Smooth muscle cell (in vitro differentiated cells): ENCODE data around the gene C13orf46. TPM values are rescaled to one million over a fixed set of nuclear protein-coding genes. Genes with fewer than 3 reads are reported as not detected.
A peak's percentile ranks its signal among the peaks of the same experiment; 100 is the strongest.

Experiments
- DNase-seq: peaks from one replicate; lab custom pipeline; 2025; ENCODE audit not compliant: unreplicated experiment; lab: John Stamatoyannopoulos, UW
- H2AFZ ChIP-seq: fragments of 200-600 bp; sonication (generic); 2 replicates; pipeline ENCODE4 v1.6.0; 2016; ENCODE audit warnings: antibody characterized with exemption, low read depth, mild to moderate bottlenecking
- H3F3A ChIP-seq: fragments of 200-600 bp; sonication (generic); 2 replicates; pipeline ENCODE4 v1.6.0; 2017; ENCODE audit warnings: antibody characterized with exemption, low read depth
- H3K27ac ChIP-seq: fragments of 200-600 bp; sonication (generic); 2 replicates; pipeline ENCODE4 v1.5.1; 2016; ENCODE audit warnings: low read depth, mild to moderate bottlenecking
- H3K27me3 ChIP-seq: fragments of 200-600 bp; sonication (generic); 2 replicates; pipeline ENCODE4 v1.6.1; 2016; ENCODE audit warnings: low read depth, mild to moderate bottlenecking
- H3K36me3 ChIP-seq: fragments of 200-600 bp; sonication (generic); 2 replicates; pipeline ENCODE4 v1.5.1; 2016; ENCODE audit warnings: low read depth
- H3K4me1 ChIP-seq: fragments of 200-600 bp; sonication (generic); 2 replicates; pipeline ENCODE4 v1.5.1; 2016; ENCODE audit warnings: low read depth
- H3K4me2 ChIP-seq: fragments of 200-600 bp; sonication (generic); 2 replicates; pipeline ENCODE4 v1.6.0; 2016; ENCODE audit warnings: mild to moderate bottlenecking
- H3K4me3 ChIP-seq: fragments of 200-600 bp; sonication (generic); 2 replicates; pipeline ENCODE4 v1.5.1; 2016; ENCODE audit warnings: mild to moderate bottlenecking
- H3K79me2 ChIP-seq: fragments of 200-600 bp; sonication (generic); 2 replicates; pipeline ENCODE4 v1.6.0; 2016; ENCODE audit warnings: low read depth, mild to moderate bottlenecking
- H3K9ac ChIP-seq: fragments of 200-600 bp; sonication (generic); 2 replicates; pipeline ENCODE4 v1.6.0; 2016; ENCODE audit warnings: low read depth
- H3K9me3 ChIP-seq: fragments of 200-600 bp; sonication (generic); replicated peaks from 2 replicates; pipeline ENCODE4 v1.5.1; 2016; ENCODE audit warnings: low read depth
- H4K20me1 ChIP-seq: fragments of 200-600 bp; sonication (generic); 2 replicates; pipeline ENCODE4 v1.6.0; 2016; ENCODE audit warnings: low read depth
- WGBS: methylation state at CpG from one replicate; pipeline ENCODE4 v1.1.7; 2016; ENCODE audit warnings: low lambda C conversion rate; 5-methylcytosine and 5-hydroxymethylcytosine counted together
- polyA plus RNA-seq: library from polyadenylated mRNA; unstranded; fragments of >200 nt; fragmentation: Nextera tagmentation; extraction: Ambion mirVana; gene quantifications from 2 replicates; pipeline ENCODE4 v1.2.1, GENCODE V29; 2016
- total RNA-seq: library from RNA; depleted of rRNA; stranded (reverse); fragments of >200 nt; gene quantifications from 2 replicates; pipeline ENCODE4 v1.2.3, GENCODE V29; 2014
- TF ChIP-seq, protein P1 (sequence below): fragments of 200-600 bp; sonication (generic); IDR thresholded peaks from 2 replicates; pipeline ENCODE4 v1.5.1; 2017; ENCODE audit warnings: borderline replicate concordance, mild to moderate bottlenecking, antibody characterized with exemption; ENCODE audit not compliant: insufficient read depth, poor library complexity, severe bottlenecking

C13orf46 gene
- total and polyA plus RNA-seq, 2 experiments from 2014 or later = 0.26 to 5.8 TPM

DNA sequence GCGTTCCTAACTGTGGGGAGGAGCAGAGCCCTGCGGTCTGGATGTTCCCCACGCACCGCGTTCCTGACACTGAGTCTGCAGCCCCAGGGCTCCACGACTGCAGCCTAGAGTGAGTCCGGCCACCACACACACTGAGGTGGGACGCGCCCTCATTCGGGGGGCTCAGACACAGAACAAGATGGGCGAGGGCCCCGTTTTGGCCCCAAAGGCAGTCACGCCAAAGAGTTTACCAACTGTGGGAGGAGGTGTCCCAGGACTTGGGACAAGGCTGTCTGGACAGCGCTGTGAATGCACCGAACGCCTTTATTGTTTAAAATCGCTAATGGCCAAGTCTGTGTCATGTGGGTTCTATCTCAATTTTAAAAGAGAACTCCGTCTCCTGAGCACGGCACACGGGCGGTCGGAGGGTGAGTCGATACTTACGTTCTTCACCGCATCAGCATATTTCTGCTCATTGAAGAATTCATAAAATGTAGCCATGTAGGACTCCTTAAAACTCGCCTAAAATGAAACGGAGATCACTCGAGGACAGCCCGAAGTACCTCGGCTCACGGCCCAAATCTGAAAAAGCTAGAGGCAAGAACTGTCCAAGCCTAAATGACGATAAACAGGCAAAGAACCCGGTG, 35.2 kb upstream of the C13orf46 start:
- Histone ChIP-seq H4K20me1 (no peaks in the 10 kb centered on the region), H3F3A (no peaks in the 10 kb centered on the region), H2AFZ (no peak overlapping the region), H3K27me3 (no peaks in the 10 kb centered on the region), H3K9ac (no peak overlapping the region), H3K4me1 (no peaks in the 10 kb centered on the region), H3K79me2 (no peaks in the 10 kb centered on the region), H3K4me2 (no peak overlapping the region), H3K4me3 (no peak overlapping the region), H3K27ac (no peak overlapping the region), H3K36me3 (no peaks in the 10 kb centered on the region), H3K9me3 (no peaks in the 10 kb centered on the region)
- DNase-seq = no peak
- 92% methylated on average over 33 of the region's 33 CpGs for WGBS
- TF ChIP-seq, protein P1, sequence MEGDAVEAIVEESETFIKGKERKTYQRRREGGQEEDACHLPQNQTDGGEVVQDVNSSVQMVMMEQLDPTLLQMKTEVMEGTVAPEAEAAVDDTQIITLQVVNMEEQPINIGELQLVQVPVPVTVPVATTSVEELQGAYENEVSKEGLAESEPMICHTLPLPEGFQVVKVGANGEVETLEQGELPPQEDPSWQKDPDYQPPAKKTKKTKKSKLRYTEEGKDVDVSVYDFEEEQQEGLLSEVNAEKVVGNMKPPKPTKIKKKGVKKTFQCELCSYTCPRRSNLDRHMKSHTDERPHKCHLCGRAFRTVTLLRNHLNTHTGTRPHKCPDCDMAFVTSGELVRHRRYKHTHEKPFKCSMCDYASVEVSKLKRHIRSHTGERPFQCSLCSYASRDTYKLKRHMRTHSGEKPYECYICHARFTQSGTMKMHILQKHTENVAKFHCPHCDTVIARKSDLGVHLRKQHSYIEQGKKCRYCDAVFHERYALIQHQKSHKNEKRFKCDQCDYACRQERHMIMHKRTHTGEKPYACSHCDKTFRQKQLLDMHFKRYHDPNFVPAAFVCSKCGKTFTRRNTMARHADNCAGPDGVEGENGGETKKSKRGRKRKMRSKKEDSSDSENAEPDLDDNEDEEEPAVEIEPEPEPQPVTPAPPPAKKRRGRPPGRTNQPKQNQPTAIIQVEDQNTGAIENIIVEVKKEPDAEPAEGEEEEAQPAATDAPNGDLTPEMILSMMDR = no peak

- no peaks in the 10 kb centered on the region for H3K36me3 ChIP-seq
- H3K27ac ChIP-seq = no peak overlapping the region
- no peak overlapping the region for H2AFZ ChIP-seq
- TF ChIP-seq, protein P1 = no peak
- H3K9me3 ChIP-seq = no peaks in the 10 kb centered on the region
- H3K9ac ChIP-seq = no peak overlapping the region
- H3K4me3 ChIP-seq = no peak overlapping the region
- DNase-seq = no peak
- WGBS = 94% methylated on average over 12 of the region's 12 CpGs
- no peaks in the 10 kb centered on the region for H3K79me2 ChIP-seq
- H3K4me1 ChIP-seq = no peaks in the 10 kb centered on the region
- H4K20me1 ChIP-seq = no peaks in the 10 kb centered on the region
- H3K4me2 ChIP-seq = no peak overlapping the region
- H3F3A ChIP-seq = no peaks in the 10 kb centered on the region
- no peaks in the 10 kb centered on the region for H3K27me3 ChIP-seq
Measured at GRCh38 chr13:114007566-114007965, 33.7 kb upstream of the C13orf46 start.

GRCh38 chr13:114005206-114005724, 31.4 kb upstream of the C13orf46 start:
- no peaks in the 10 kb centered on the region for H3K4me1 ChIP-seq
- DNase-seq = no peak
- H3K9ac ChIP-seq = no peak overlapping the region
- no peak overlapping the region for H3K4me2 ChIP-seq
- H3K27me3 ChIP-seq = no peaks in the 10 kb centered on the region
- H3K9me3 ChIP-seq = no peaks in the 10 kb centered on the region
- peak overlapping the region; percentile 24 for H3K27ac ChIP-seq
- no peaks in the 10 kb centered on the region for H4K20me1 ChIP-seq
- no peak overlapping the region for H3K4me3 ChIP-seq
- H2AFZ ChIP-seq = no peak overlapping the region
- no peaks in the 10 kb centered on the region for H3K36me3 ChIP-seq
- H3F3A ChIP-seq = no peaks in the 10 kb centered on the region
- WGBS = 93% methylated on average over 15 of the region's 15 CpGs
- TF ChIP-seq, protein P1 = no peak
- no peaks in the 10 kb centered on the region for H3K79me2 ChIP-seq
